T-cell (primary cell): ENCODE measurements around the gene LZTR1. TPM values are rescaled to one million over a fixed set of nuclear protein-coding genes. Genes with fewer than 3 reads are reported as not detected.
A peak's percentile ranks its signal among the peaks of the same experiment; 100 is the strongest.

Experiments
- ATAC-seq, 4 experiments: fragments of 200-7000 bp in 3 of 4; fragments of 150-1000 bp in 1 of 4; cut with Tn5 transposase; replicated peaks in 1 of 4; 1 replicate in 3 of 4; 2 replicates in 1 of 4; pipeline ENCODE4 v1.10.0; 2021; ENCODE audit warnings: moderate library complexity in 3 of 4, mild to moderate bottlenecking in 2 of 4, moderate number of reproducible peaks in 1 of 4
- CTCF ChIA-PET, 2 donors: fragments of 300-600 bp; sonication (Branson Sonifier 250); formaldehyde crosslinking; loops; one replicate each; lab custom pipeline; 2022; ENCODE audit warnings: antibody characterized with exemption in 2 of 2; lab: Charles Lee
- POLR2A ChIA-PET, 2 donors: fragments of 300-600 bp; sonication (Branson Sonifier 250); formaldehyde crosslinking; loops; one replicate each; lab custom pipeline; 2022; ENCODE audit warnings: antibody characterized with exemption in 2 of 2; lab: Charles Lee
- DNase-seq, 35 experiments: peaks; one replicate each; pipeline versions ENCODE4 v3.0.0 to v3.0.0-alpha.2; 2013 to 2023
- H3K27ac ChIP-seq: one replicate; pipeline ENCODE4 v1.5.1; 2013; ENCODE audit warnings: low read length
- H3K27me3 ChIP-seq, 2 experiments: replicated peaks in 1 of 2; 1 replicate in 1 of 2; 2 replicates in 1 of 2; pipeline versions ENCODE4 v1.6.1 to v1.7.0; 2013; ENCODE audit warnings: low read length in 1 of 2, mixed read lengths in 1 of 2; ENCODE audit not compliant: control insufficient read depth in 2 of 2, insufficient read depth in 2 of 2; ENCODE audit errors: extremely low read depth in 1 of 2
- H3K36me3 ChIP-seq, 2 donors: 1 replicate in 1 of 2; 2 replicates in 1 of 2; pipeline versions ENCODE4 v1.6.1 to v1.7.0; 2013; ENCODE audit warnings: low read length in 1 of 2; ENCODE audit not compliant: control insufficient read depth in 2 of 2, insufficient read depth in 1 of 2; ENCODE audit errors: extremely low read depth in 1 of 2
- H3K4me1 ChIP-seq, 2 experiments: 1 replicate in 1 of 2; 2 replicates in 1 of 2; pipeline versions ENCODE4 v1.6.1 to v1.7.0; 2013; ENCODE audit warnings: low read length in 2 of 2, mixed read lengths in 1 of 2; ENCODE audit not compliant: insufficient read depth in 2 of 2, control insufficient read depth in 1 of 2; ENCODE audit errors: extremely low read depth in 1 of 2
- H3K4me3 ChIP-seq, 2 donors: 1 replicate in 1 of 2; 2 replicates in 1 of 2; pipeline versions ENCODE4 v1.5.1 to v1.7.0; 2013; ENCODE audit warnings: mild to moderate bottlenecking in 2 of 2, low read length in 1 of 2, moderate library complexity in 1 of 2; ENCODE audit not compliant: control insufficient read depth in 1 of 2; ENCODE audit errors: extremely low read depth in 1 of 2
- H3K9me3 ChIP-seq: 2 replicates; pipeline ENCODE4 v1.7.0; 2013
- H3K27ac Mint-ChIP-seq, 2 donors: one replicate each; pipeline ENCODE4 v1.8.0; 2020 to 2021; ENCODE audit warnings: mild to moderate bottlenecking in 2 of 2, mixed read lengths in 2 of 2
- H3K27me3 Mint-ChIP-seq, 2 donors: one replicate each; pipeline ENCODE4 v1.8.0; 2021 to 2022; ENCODE audit warnings: mixed read lengths in 2 of 2
- H3K36me3 Mint-ChIP-seq: one replicate; pipeline ENCODE4 v1.8.0; 2021; ENCODE audit warnings: mixed read lengths
- H3K4me1 Mint-ChIP-seq, 3 donors: one replicate each; pipeline ENCODE4 v1.8.0; 2020 to 2022; ENCODE audit warnings: mixed read lengths in 3 of 3, mild to moderate bottlenecking in 1 of 3
- H3K4me3 Mint-ChIP-seq, 3 donors: one replicate each; pipeline ENCODE4 v1.8.0; 2020 to 2022; ENCODE audit warnings: mild to moderate bottlenecking in 3 of 3, mixed read lengths in 3 of 3, moderate library complexity in 3 of 3
- H3K9me3 Mint-ChIP-seq, 3 donors: one replicate each; pipeline ENCODE4 v1.8.0; 2020 to 2022; ENCODE audit warnings: mixed read lengths in 3 of 3
- WGBS: methylation state at CpG from one replicate; pipeline ENCODE4 v1.1.5; 2013; ENCODE audit warnings: missing lambda C conversion rate; ENCODE audit not compliant: insufficient coverage; 5-methylcytosine and 5-hydroxymethylcytosine counted together
- total RNA-seq, 35 experiments: library from RNA in 6 of 35; stranded (reverse) in 6 of 35; fragments of 120-200 nt in 1 of 35; gene quantifications; one replicate each; pipeline versions ENCODE4 v1.2.1 to v1.2.4 and lab custom pipeline; 2013 to 2026

The LZTR1 gene
- total RNA-seq, 5 donors from 2014 or later (not counting 1 experiment from before 2014, with no cell fraction given) = 57.1 to 118 (median 105) TPM

DNA sequence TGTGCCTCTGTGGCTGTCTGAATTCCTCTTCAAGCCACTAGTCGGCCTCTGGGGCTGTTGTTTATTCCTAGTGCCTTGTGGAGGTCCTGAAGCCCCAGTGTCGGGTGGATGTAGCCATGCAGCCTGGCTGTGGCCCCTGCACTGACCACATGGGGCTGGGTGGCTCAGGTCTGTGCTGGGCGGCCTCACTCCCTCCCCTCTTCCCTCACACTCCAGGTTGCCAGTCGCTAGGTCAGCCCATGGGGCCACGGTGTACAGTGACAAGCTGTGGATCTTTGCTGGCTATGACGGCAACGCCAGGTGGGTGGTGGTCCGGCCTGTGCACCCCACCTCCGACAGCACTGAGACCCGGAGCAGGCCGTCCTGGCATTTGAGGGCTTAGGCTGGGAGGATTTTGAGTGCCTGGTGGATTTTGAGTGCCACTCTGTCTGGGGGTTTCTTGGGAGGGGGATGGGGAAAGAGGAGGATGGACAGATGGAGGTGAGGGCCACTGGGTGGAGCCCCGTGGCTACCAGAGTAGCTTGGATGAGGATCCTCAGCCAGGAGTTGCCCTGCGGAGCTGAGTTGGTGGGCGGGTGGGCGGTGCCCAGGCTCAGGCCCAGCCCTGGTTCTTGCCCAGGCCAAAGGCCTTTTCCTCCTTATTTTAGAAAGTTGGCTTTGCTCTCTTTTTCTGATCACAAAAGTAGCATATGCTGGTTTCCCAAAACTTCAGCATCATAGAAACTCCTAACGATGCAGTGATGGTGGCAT lies 6.7 kb downstream of the LZTR1 start:
- Histone ChIP-seq H3K36me3 (peaks cover 3 to 47% of the 10 kb centered on the region in 2 donors), H3K27ac (no peak overlapping the region), H3K4me3 (no peak overlapping the region), H3K9me3 (no peaks in the 10 kb centered on the region), H3K4me1 (peaks cover 0 to 10% of the 10 kb centered on the region in 2 experiments), H3K27me3 (no peaks in the 10 kb centered on the region)
- peaks cover 12 to 13% (median 12%) of the 10 kb centered on the region in 3 donors for H3K4me1 Mint-ChIP-seq
- CTCF ChIA-PET = no interaction called here
- no peak for ATAC-seq
- no peaks in the 10 kb centered on the region for H3K9me3 Mint-ChIP-seq
- no peak overlapping the region for H3K4me3 Mint-ChIP-seq
- peaks cover 13% of the 10 kb centered on the region for H3K36me3 Mint-ChIP-seq
- WGBS = 96% methylated on average over 13 of the region's 16 CpGs
- DNase-seq = no peak
- H3K27ac Mint-ChIP-seq = no peak overlapping the region
- POLR2A ChIA-PET = no interaction called here
- H3K27me3 Mint-ChIP-seq = no peaks in the 10 kb centered on the region

GRCh38 chr22:20989323-20990138 lies 7.4 kb downstream of the LZTR1 start:
- WGBS = 47% methylated on average over 6 of the region's 17 CpGs
- Histone ChIP-seq H3K27ac (no peak overlapping the region), H3K36me3 (peaks cover 8 to 47% of the 10 kb centered on the region in 2 donors), H3K9me3 (no peaks in the 10 kb centered on the region), H3K27me3 (no peaks in the 10 kb centered on the region), H3K4me1 (peaks cover 0 to 9% of the 10 kb centered on the region in 2 experiments), H3K4me3 (no peak overlapping the region)
- DNase-seq (no peak), ATAC-seq (peak in 1 of 4 experiments; percentile 55)
- no peak overlapping the region for H3K4me3 Mint-ChIP-seq
- no peaks in the 10 kb centered on the region for H3K27me3 Mint-ChIP-seq
- ChIA-PET CTCF (no interaction called here), POLR2A (no interaction called here)
- peaks cover 13% of the 10 kb centered on the region for H3K36me3 Mint-ChIP-seq
- H3K9me3 Mint-ChIP-seq = no peaks in the 10 kb centered on the region
- H3K27ac Mint-ChIP-seq = no peak overlapping the region
- H3K4me1 Mint-ChIP-seq = peaks cover 6 to 8% (median 7%) of the 10 kb centered on the region in 3 donors

- ATAC-seq (no peak), DNase-seq (no peak)
- peaks cover 6 to 8% (median 7%) of the 10 kb centered on the region in 3 donors for H3K4me1 Mint-ChIP-seq
- H3K9me3 ChIP-seq = no peaks in the 10 kb centered on the region
- peaks cover 0 to 9% of the 10 kb centered on the region in 2 experiments for H3K4me1 ChIP-seq
- no peaks in the 10 kb centered on the region for H3K9me3 Mint-ChIP-seq
- peaks cover 13% of the 10 kb centered on the region for H3K36me3 Mint-ChIP-seq
- no peak overlapping the region for H3K4me3 Mint-ChIP-seq
- 89% methylated on average over 16 of the region's 21 CpGs for WGBS
- no peak overlapping the region for H3K4me3 ChIP-seq
- ChIA-PET POLR2A (no interaction called here), CTCF (no interaction called here)
- no peaks in the 10 kb centered on the region for H3K27me3 ChIP-seq
- H3K36me3 ChIP-seq = peaks cover 8 to 51% of the 10 kb centered on the region in 2 donors
- no peaks in the 10 kb centered on the region for H3K27me3 Mint-ChIP-seq
- no peak overlapping the region for H3K27ac Mint-ChIP-seq
- H3K27ac ChIP-seq = no peak overlapping the region
Measured at GRCh38 chr22:20990184-20991180, 8.4 kb downstream of the LZTR1 start.

GRCh38 chr22:20991252-20992055 lies 9.4 kb downstream of the LZTR1 start:
- H3K27me3 Mint-ChIP-seq = no peaks in the 10 kb centered on the region
- H3K36me3 Mint-ChIP-seq = peaks cover 11% of the 10 kb centered on the region
- Histone ChIP-seq H3K27ac (no peak overlapping the region), H3K9me3 (no peaks in the 10 kb centered on the region), H3K27me3 (no peaks in the 10 kb centered on the region), H3K4me1 (peaks cover 0 to 9% of the 10 kb centered on the region in 2 experiments), H3K4me3 (no peak overlapping the region), H3K36me3 (peaks cover 8 to 50% of the 10 kb centered on the region in 2 donors)
- no peak overlapping the region for H3K27ac Mint-ChIP-seq
- no peak for DNase-seq
- ChIA-PET CTCF (no interaction called here), POLR2A (no interaction called here)
- no peaks in the 10 kb centered on the region for H3K9me3 Mint-ChIP-seq
- no peak overlapping the region for H3K4me3 Mint-ChIP-seq
- 91% methylated on average over 22 of the region's 24 CpGs for WGBS
- peaks cover 3 to 8% (median 6%) of the 10 kb centered on the region in 3 donors for H3K4me1 Mint-ChIP-seq
- no peak for ATAC-seq

GRCh38 chr22:20992056-20992442 lies 10.0 kb downstream of the LZTR1 start:
- H3K27ac Mint-ChIP-seq = no peak overlapping the region
- peaks cover 0 to 8% (median 6%) of the 10 kb centered on the region in 3 donors for H3K4me1 Mint-ChIP-seq

More at GRCh38 chr22:20992056-20992442, 10.0 kb downstream of the LZTR1 start:
- H3K9me3 ChIP-seq = no peaks in the 10 kb centered on the region
- H3K27me3 ChIP-seq = no peaks in the 10 kb centered on the region
- ChIA-PET POLR2A (no interaction called here), CTCF (no interaction called here)
- no peak overlapping the region for H3K27ac ChIP-seq
- peaks cover 8% of the 10 kb centered on the region for H3K36me3 Mint-ChIP-seq
- no peaks in the 10 kb centered on the region for H3K9me3 Mint-ChIP-seq
- DNase-seq = no peak
- 100% methylated on average over 5 of the region's 7 CpGs for WGBS
- H3K4me3 ChIP-seq = no peak overlapping the region
- no peak for ATAC-seq
- no peak overlapping the region for H3K4me3 Mint-ChIP-seq
- peaks cover 0 to 9% of the 10 kb centered on the region in 2 experiments for H3K4me1 ChIP-seq
- H3K27me3 Mint-ChIP-seq = no peaks in the 10 kb centered on the region
- peaks cover 8 to 47% of the 10 kb centered on the region in 2 donors for H3K36me3 ChIP-seq
